WTC11 (cell line): ENCODE measurements around the gene RBMS1. TPM values are rescaled to one million over a fixed set of nuclear protein-coding genes. Genes with fewer than 3 reads are reported as not detected.

Experiments
- ATAC-seq: fragments of 200-7000 bp; cut with Tn5 transposase; 2 replicates; pipeline ENCODE4 v1.10.0; 2021; ENCODE audit warnings: mild to moderate bottlenecking, moderate library complexity
- CTCF ChIA-PET: fragments of 300-600 bp; sonication (Branson Sonifier 250); formaldehyde crosslinking; loops from one replicate; lab custom pipeline; 2021; ENCODE audit warnings: antibody characterized with exemption; lab: Charles Lee
- POLR2A ChIA-PET: fragments of 350-600 bp; sonication (Branson Sonifier 250); formaldehyde crosslinking; loops from one replicate; lab custom pipeline; 2021; ENCODE audit warnings: antibody characterized with exemption; lab: Charles Lee
- DNase-seq: peaks from one replicate; pipeline ENCODE4 v3.0.0; 2021; ENCODE audit warnings: low spot score
- H3K27ac Mint-ChIP-seq: 2 replicates; pipeline ENCODE4 v1.8.0; 2021; ENCODE audit warnings: mixed read lengths
- H3K27me3 Mint-ChIP-seq: 2 replicates; pipeline ENCODE4 v1.8.0; 2021; ENCODE audit warnings: low read depth, mild to moderate bottlenecking, moderate library complexity, mixed read lengths
- H3K36me3 Mint-ChIP-seq: 2 replicates; pipeline ENCODE4 v1.8.0; 2021; ENCODE audit warnings: mixed read lengths
- H3K4me1 Mint-ChIP-seq: 2 replicates; pipeline ENCODE4 v1.8.0; 2022; ENCODE audit warnings: mixed read lengths
- H3K4me3 Mint-ChIP-seq: 2 replicates; pipeline ENCODE4 v1.8.0; 2021; ENCODE audit warnings: mild to moderate bottlenecking, moderate library complexity, mixed read lengths
- H3K9me3 Mint-ChIP-seq: 2 replicates; pipeline ENCODE4 v1.8.0; 2021; ENCODE audit warnings: mixed read lengths
- ATF2 ChIP-seq: sonication (generic); formaldehyde crosslinking; IDR thresholded peaks from 2 replicates; pipeline ENCODE4 v1.8.1; 2022; ENCODE audit warnings: low read depth, missing genetic modification reagents, borderline replicate concordance
- ATF3 ChIP-seq: sonication (generic); formaldehyde crosslinking; conservative IDR thresholded peaks from 2 replicates; pipeline ENCODE4 v1.8.1; 2022; ENCODE audit warnings: mild to moderate bottlenecking, missing genetic modification reagents
- ATF6 ChIP-seq: sonication (generic); formaldehyde crosslinking; IDR thresholded peaks from 2 replicates; pipeline ENCODE4 v1.8.1; 2023; ENCODE audit warnings: mild to moderate bottlenecking, missing genetic modification reagents
- CREM ChIP-seq: sonication (generic); formaldehyde crosslinking; IDR thresholded peaks from 2 replicates; pipeline ENCODE4 v1.8.1; 2022; ENCODE audit warnings: mild to moderate bottlenecking, missing genetic modification reagents, moderate library complexity
- EMX1 ChIP-seq: fragments of 250-450 bp; sonication (Bioruptor Pico); IDR thresholded peaks from 2 replicates; pipeline ENCODE4 v1.8.0; 2021; ENCODE audit warnings: mild to moderate bottlenecking
- GTF2I ChIP-seq: fragments of 250-450 bp; sonication (Bioruptor Pico); conservative IDR thresholded peaks from 2 replicates; pipeline ENCODE4 v1.4.0; 2021; ENCODE audit warnings: mild to moderate bottlenecking
- MLX ChIP-seq: sonication (generic); formaldehyde crosslinking; IDR thresholded peaks from 2 replicates; pipeline ENCODE4 v1.8.1; 2023; ENCODE audit warnings: mild to moderate bottlenecking, missing genetic modification reagents, moderate library complexity
- MXD4 ChIP-seq: fragments of 250-450 bp; sonication (Bioruptor Pico); IDR thresholded peaks from 2 replicates; pipeline ENCODE4 v1.8.0; 2021; ENCODE audit warnings: mild to moderate bottlenecking, moderate library complexity, borderline replicate concordance
- NFYB ChIP-seq: sonication (generic); formaldehyde crosslinking; conservative IDR thresholded peaks from 2 replicates; pipeline ENCODE4 v1.8.0; 2022; ENCODE audit warnings: low read depth, missing genetic modification reagents
- NR2C2 ChIP-seq: sonication (generic); formaldehyde crosslinking; IDR thresholded peaks from 2 replicates; pipeline ENCODE4 v1.8.0; 2022; ENCODE audit warnings: mild to moderate bottlenecking, missing genetic modification reagents
- NR3C1 ChIP-seq: sonication (generic); formaldehyde crosslinking; conservative IDR thresholded peaks from 2 replicates; pipeline ENCODE4 v1.8.1; 2023; ENCODE audit warnings: low read depth, mild to moderate bottlenecking, missing genetic modification reagents
- SMAD3 ChIP-seq: sonication (generic); formaldehyde crosslinking; IDR thresholded peaks from 2 replicates; pipeline ENCODE4 v1.8.0; 2022; ENCODE audit warnings: missing genetic modification reagents, mild to moderate bottlenecking, borderline replicate concordance
- SMAD4 ChIP-seq: sonication (generic); formaldehyde crosslinking; IDR thresholded peaks from 2 replicates; pipeline ENCODE4 v1.8.0; 2022; ENCODE audit warnings: mild to moderate bottlenecking, missing genetic modification reagents
- SP1 ChIP-seq: sonication (generic); formaldehyde crosslinking; conservative IDR thresholded peaks from 2 replicates; pipeline ENCODE4 v1.8.1; 2022; ENCODE audit warnings: missing genetic modification reagents
- USF2 ChIP-seq: sonication (generic); formaldehyde crosslinking; IDR thresholded peaks from 2 replicates; pipeline ENCODE4 v1.8.1; 2023; ENCODE audit warnings: mild to moderate bottlenecking, missing genetic modification reagents, moderate library complexity
- ZNF263 ChIP-seq: sonication (generic); formaldehyde crosslinking; IDR thresholded peaks from 2 replicates; pipeline ENCODE4 v1.8.1; 2022; ENCODE audit warnings: low read depth, mild to moderate bottlenecking, moderate library complexity, missing genetic modification reagents
- ZNF425 ChIP-seq: fragments of 250-450 bp; sonication (Bioruptor Pico); conservative IDR thresholded peaks from 2 replicates; pipeline ENCODE4 v1.9.0; 2021; ENCODE audit warnings: mild to moderate bottlenecking
- ZNF512 ChIP-seq: sonication (generic); formaldehyde crosslinking; IDR thresholded peaks from 2 replicates; pipeline ENCODE4 v1.8.1; 2022; ENCODE audit warnings: missing genetic modification reagents, borderline replicate concordance
- total RNA-seq: library from RNA; stranded (reverse); gene quantifications from 3 replicates; pipeline ENCODE4 v1.2.3, GENCODE V29; 2021

Gene RBMS1
- total RNA-seq, 1 experiment from 2014 or later = 56.3 TPM

- no peak for TF ChIP-seq ZNF512 (CRISPR knock-in tag)
- no peak for TF ChIP-seq ZNF425 (CRISPR knock-in tag)
- TF ChIP-seq CREM = no peak
- no peak for TF ChIP-seq GTF2I (CRISPR knock-in tag)
- no peak for TF ChIP-seq USF2
- TF ChIP-seq MLX (CRISPR knock-in tag) = no peak
- TF ChIP-seq MXD4 (CRISPR knock-in tag) = no peak
- no peak for TF ChIP-seq EMX1
- TF ChIP-seq ATF3 (CRISPR knock-in tag) = no peak
Observed at GRCh38 chr2:160420711-160421110, 72.9 kb downstream of the RBMS1 start (continued).

GRCh38 chr2:160419776-160420505 is 73.7 kb downstream of the RBMS1 start:
- Mint-ChIP-seq H3K4me1 (peaks cover 35% of the 10 kb centered on the region), H3K27me3 (no peaks in the 10 kb centered on the region), H3K9me3 (peaks cover 5% of the 10 kb centered on the region), H3K36me3 (peaks cover 7% of the 10 kb centered on the region), H3K27ac (peak overlapping the region; percentile 16), H3K4me3 (no peak overlapping the region)
- TF ChIP-seq SMAD4 (CRISPR knock-in tag) = no peak
- TF ChIP-seq ATF6 (CRISPR knock-in tag) = no peak
- no peak for TF ChIP-seq NFYB (CRISPR knock-in tag)
- TF ChIP-seq SP1 (CRISPR knock-in tag) = no peak
- no peak for TF ChIP-seq NR3C1 (CRISPR knock-in tag)
- ChIA-PET POLR2A (no interaction called here), CTCF (no interaction called here)
- ATAC-seq = 0 out of 2 replicates have a peak, but pooled peaks have one; percentile 34
- DNase-seq = no peak

GRCh38 chr2:160418853-160419252 is 74.8 kb downstream of the RBMS1 start:
- peaks cover 35% of the 10 kb centered on the region for H3K4me1 Mint-ChIP-seq
- CTCF ChIA-PET = no interaction called here

More at GRCh38 chr2:160418853-160419252, 74.8 kb downstream of the RBMS1 start:
- no peak overlapping the region for H3K27ac Mint-ChIP-seq
- DNase-seq = no peak
- no peak overlapping the region for H3K4me3 Mint-ChIP-seq
- peaks cover 5% of the 10 kb centered on the region for H3K9me3 Mint-ChIP-seq
- TF ChIP-seq ZNF263 (no peak), ATF2 (CRISPR knock-in tag) (no peak), NR2C2 (CRISPR knock-in tag) (no peak), SMAD3 (CRISPR knock-in tag) (no peak)
- no peak for ATAC-seq
- POLR2A ChIA-PET = no interaction called here
- H3K36me3 Mint-ChIP-seq = peaks cover 7% of the 10 kb centered on the region
- no peaks in the 10 kb centered on the region for H3K27me3 Mint-ChIP-seq
